RWPE2 (cell line): ENCODE results near the gene AHCYL2.

Experiments used
- ATAC-seq: fragments of 200-7000 bp; cut with Tn5 transposase; 3 replicates; pipeline ENCODE4 v1.9.1; 2021; ENCODE audit warnings: low read depth
- DNase-seq: peaks from one replicate; pipeline ENCODE4 v3.0.0-alpha.2; 2020; ENCODE audit warnings: low spot score
- H3K27ac ChIP-seq: fragments of 450-650 bp; 2 replicates; pipeline ENCODE4 v1.5.1; 2017; ENCODE audit warnings: mild to moderate bottlenecking; ENCODE audit not compliant: poor library complexity, severe bottlenecking
- H3K27me3 ChIP-seq: fragments of 250-450 bp; sonication (Bioruptor Pico); 2 replicates; pipeline ENCODE4 v1.5.1; 2021; ENCODE audit warnings: mild to moderate bottlenecking, moderate library complexity; ENCODE audit not compliant: insufficient read depth, poor library complexity, severe bottlenecking
- H3K36me3 ChIP-seq: fragments of 250-450 bp; sonication (Bioruptor Pico); 2 replicates; pipeline ENCODE4 v1.5.1; 2020; ENCODE audit warnings: low read depth, mild to moderate bottlenecking, moderate library complexity
- H3K4me1 ChIP-seq: fragments of 250-450 bp; sonication (Bioruptor Pico); 2 replicates; pipeline ENCODE4 v1.5.1; 2021; ENCODE audit warnings: mild to moderate bottlenecking, moderate library complexity; ENCODE audit not compliant: insufficient read depth, poor library complexity, severe bottlenecking
- H3K4me3 ChIP-seq: fragments of 250-450 bp; sonication (Bioruptor Pico); 2 replicates; pipeline ENCODE4 v1.5.1; 2021; ENCODE audit warnings: mild to moderate bottlenecking, moderate library complexity; ENCODE audit not compliant: severe bottlenecking
- H3K9me3 ChIP-seq: fragments of 250-450 bp; sonication (Bioruptor Pico); 2 replicates; pipeline ENCODE4 v1.5.1; 2021; ENCODE audit warnings: mild to moderate bottlenecking, moderate library complexity; ENCODE audit not compliant: severe bottlenecking
- TF ChIP-seq, protein P1 (sequence below): fragments of 450-650 bp; IDR thresholded peaks from one replicate; pipeline ENCODE4 v1.5.1; 2017; ENCODE audit warnings: mild to moderate bottlenecking, moderate library complexity; ENCODE audit not compliant: poor library complexity, severe bottlenecking

The AHCYL2 gene

DNA sequence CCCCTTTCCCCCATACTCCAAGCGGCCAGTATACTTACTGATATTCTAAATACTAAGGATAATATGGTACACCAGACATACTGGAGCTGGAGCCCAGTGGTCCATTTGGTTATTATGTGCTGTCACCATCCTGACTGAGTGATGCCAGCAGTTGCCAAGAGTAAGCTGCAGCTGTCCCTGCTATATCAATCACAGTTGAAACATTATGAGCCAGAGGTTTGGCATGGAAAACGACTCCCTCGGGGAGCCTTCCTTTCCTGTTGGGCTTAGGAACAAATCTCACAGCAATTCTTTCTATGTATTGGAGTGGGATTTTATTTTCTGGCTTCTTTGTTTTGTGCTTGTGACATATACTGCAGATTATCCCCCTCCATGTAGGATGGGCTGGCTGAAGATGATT, 242.0 kb downstream of the AHCYL2 start:
- peaks cover 23% of the 10 kb centered on the region for H3K36me3 ChIP-seq
- DNase-seq (no peak), ATAC-seq (no peak)
- TF ChIP-seq, protein P1, sequence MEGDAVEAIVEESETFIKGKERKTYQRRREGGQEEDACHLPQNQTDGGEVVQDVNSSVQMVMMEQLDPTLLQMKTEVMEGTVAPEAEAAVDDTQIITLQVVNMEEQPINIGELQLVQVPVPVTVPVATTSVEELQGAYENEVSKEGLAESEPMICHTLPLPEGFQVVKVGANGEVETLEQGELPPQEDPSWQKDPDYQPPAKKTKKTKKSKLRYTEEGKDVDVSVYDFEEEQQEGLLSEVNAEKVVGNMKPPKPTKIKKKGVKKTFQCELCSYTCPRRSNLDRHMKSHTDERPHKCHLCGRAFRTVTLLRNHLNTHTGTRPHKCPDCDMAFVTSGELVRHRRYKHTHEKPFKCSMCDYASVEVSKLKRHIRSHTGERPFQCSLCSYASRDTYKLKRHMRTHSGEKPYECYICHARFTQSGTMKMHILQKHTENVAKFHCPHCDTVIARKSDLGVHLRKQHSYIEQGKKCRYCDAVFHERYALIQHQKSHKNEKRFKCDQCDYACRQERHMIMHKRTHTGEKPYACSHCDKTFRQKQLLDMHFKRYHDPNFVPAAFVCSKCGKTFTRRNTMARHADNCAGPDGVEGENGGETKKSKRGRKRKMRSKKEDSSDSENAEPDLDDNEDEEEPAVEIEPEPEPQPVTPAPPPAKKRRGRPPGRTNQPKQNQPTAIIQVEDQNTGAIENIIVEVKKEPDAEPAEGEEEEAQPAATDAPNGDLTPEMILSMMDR = no peak
- no peaks in the 10 kb centered on the region for H3K4me1 ChIP-seq
- no peaks in the 10 kb centered on the region for H3K9me3 ChIP-seq
- H3K4me3 ChIP-seq = no peak overlapping the region
- no peak overlapping the region for H3K27ac ChIP-seq
- H3K27me3 ChIP-seq = no peaks in the 10 kb centered on the region

DNA sequence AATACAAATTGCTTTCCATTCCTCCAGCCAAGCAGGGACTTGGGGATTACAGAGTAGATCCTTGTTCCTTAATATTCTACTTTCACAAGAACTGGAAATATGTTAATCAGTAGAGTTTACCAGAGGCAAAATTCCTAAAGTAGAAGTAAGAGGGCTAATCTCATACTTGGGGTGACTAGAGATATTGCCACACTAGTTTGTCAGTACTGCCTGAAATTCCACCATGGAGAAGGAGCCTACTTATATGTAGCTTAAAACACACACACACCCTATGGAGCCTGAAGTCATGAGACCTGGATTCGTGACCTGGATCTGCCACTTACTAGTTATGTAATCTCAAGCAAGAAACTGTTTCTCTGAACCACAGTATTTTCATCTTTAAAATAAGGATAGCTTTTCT, 243.3 kb downstream of the AHCYL2 start:
- TF ChIP-seq, protein P1 = no peak
- Histone ChIP-seq H3K4me3 (no peak overlapping the region), H3K27me3 (no peaks in the 10 kb centered on the region), H3K36me3 (peaks cover 33% of the 10 kb centered on the region), H3K27ac (no peak overlapping the region), H3K4me1 (no peaks in the 10 kb centered on the region), H3K9me3 (no peaks in the 10 kb centered on the region)
- DNase-seq (no peak), ATAC-seq (no peak)

DNA sequence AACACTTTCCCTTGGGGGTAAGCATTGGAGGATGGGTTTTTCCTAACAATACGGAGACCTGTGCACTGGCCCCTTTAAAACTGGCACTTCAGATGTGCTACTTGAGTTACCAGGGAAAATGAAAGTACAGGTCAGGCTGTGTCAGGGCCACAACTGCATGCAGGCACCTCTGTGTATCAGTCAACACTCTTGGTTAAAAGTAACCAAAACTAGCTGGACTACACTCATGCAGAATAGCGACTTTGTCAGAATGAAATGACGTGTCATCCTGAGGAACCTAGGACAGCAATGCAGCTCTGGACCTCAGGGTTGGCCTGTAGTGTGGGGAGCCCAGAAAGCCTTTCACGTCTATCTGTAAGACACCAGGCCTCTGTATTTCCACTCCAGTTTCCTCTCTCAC, 243.7 kb downstream of the AHCYL2 start:
- DNase-seq (no peak), ATAC-seq (no peak)
- no peaks in the 10 kb centered on the region for H3K27me3 ChIP-seq
- TF ChIP-seq, protein P1 = no peak
- H3K27ac ChIP-seq = no peak overlapping the region
- H3K4me1 ChIP-seq = no peaks in the 10 kb centered on the region
- peaks cover 31% of the 10 kb centered on the region for H3K36me3 ChIP-seq
- no peak overlapping the region for H3K4me3 ChIP-seq
- no peaks in the 10 kb centered on the region for H3K9me3 ChIP-seq

DNA sequence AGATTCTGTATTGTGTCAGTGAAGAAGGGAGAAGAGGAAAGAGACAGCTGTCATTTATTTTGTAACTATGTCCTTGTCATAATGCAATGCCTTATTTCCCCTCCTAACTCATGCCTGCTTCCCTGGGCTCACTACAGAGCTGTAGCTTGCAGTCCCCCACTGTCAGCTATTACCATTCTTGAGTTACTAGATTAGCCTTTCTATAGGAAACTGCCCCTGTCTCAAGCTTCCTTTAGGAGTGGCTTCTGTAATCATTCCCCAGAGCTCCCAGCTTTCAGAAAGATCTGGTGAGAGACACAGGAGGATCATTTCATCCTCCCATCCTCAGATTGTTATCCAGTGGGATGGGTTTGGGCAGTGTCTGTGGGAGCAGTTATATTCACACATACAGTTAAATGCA, 245.1 kb downstream of the AHCYL2 start:
- Histone ChIP-seq H3K4me3 (no peak overlapping the region), H3K27ac (no peak overlapping the region), H3K36me3 (peaks cover 25% of the 10 kb centered on the region), H3K27me3 (no peaks in the 10 kb centered on the region), H3K9me3 (no peaks in the 10 kb centered on the region), H3K4me1 (no peaks in the 10 kb centered on the region)
- ATAC-seq = no peak
- TF ChIP-seq, protein P1 = no peak
- DNase-seq = no peak

DNA sequence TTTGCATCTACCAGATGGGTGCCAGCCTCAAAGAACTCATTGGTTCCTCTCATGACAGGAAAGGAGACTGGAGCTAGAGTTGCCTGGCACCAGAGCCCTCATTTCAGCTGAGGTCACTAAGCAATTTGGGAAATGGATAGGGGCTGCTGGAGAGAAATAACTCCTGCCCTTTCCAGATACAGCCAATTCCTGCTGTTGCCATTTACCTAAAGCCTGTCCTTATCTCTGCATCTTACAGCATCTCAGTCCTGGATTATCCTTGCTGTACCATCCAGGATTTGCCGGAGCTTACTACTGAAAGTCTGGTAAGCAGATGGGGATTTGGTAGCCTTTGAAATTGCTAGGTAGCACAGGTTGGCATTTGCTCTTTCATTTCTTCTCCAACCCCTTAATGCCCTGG, 245.6 kb downstream of the AHCYL2 start:
- DNase-seq (no peak), ATAC-seq (no peak)
- H3K27ac ChIP-seq = no peak overlapping the region
- no peaks in the 10 kb centered on the region for H3K27me3 ChIP-seq
- H3K4me3 ChIP-seq = no peak overlapping the region
- H3K36me3 ChIP-seq = peaks cover 27% of the 10 kb centered on the region
- no peaks in the 10 kb centered on the region for H3K9me3 ChIP-seq
- H3K4me1 ChIP-seq = no peaks in the 10 kb centered on the region
- TF ChIP-seq, protein P1 = no peak
